WTC11 (cell line): Measurements from ENCODE around the gene NGDN. TPM values are rescaled to one million over a fixed set of nuclear protein-coding genes. Genes with fewer than 3 reads are reported as not detected.

Experiments
- ATAC-seq: fragments of 200-7000 bp; cut with Tn5 transposase; 2 replicates; pipeline ENCODE4 v1.10.0; 2021; ENCODE audit warnings: mild to moderate bottlenecking, moderate library complexity
- CTCF ChIA-PET: fragments of 300-600 bp; sonication (Branson Sonifier 250); formaldehyde crosslinking; loops from one replicate; lab custom pipeline; 2021; ENCODE audit warnings: antibody characterized with exemption; lab: Charles Lee
- POLR2A ChIA-PET: fragments of 350-600 bp; sonication (Branson Sonifier 250); formaldehyde crosslinking; loops from one replicate; lab custom pipeline; 2021; ENCODE audit warnings: antibody characterized with exemption; lab: Charles Lee
- DNase-seq: peaks from one replicate; pipeline ENCODE4 v3.0.0; 2021; ENCODE audit warnings: low spot score
- H3K27ac Mint-ChIP-seq: 2 replicates; pipeline ENCODE4 v1.8.0; 2021; ENCODE audit warnings: mixed read lengths
- H3K27me3 Mint-ChIP-seq: 2 replicates; pipeline ENCODE4 v1.8.0; 2021; ENCODE audit warnings: low read depth, mild to moderate bottlenecking, moderate library complexity, mixed read lengths
- H3K36me3 Mint-ChIP-seq: 2 replicates; pipeline ENCODE4 v1.8.0; 2021; ENCODE audit warnings: mixed read lengths
- H3K4me1 Mint-ChIP-seq: 2 replicates; pipeline ENCODE4 v1.8.0; 2022; ENCODE audit warnings: mixed read lengths
- H3K4me3 Mint-ChIP-seq: 2 replicates; pipeline ENCODE4 v1.8.0; 2021; ENCODE audit warnings: mild to moderate bottlenecking, moderate library complexity, mixed read lengths
- H3K9me3 Mint-ChIP-seq: 2 replicates; pipeline ENCODE4 v1.8.0; 2021; ENCODE audit warnings: mixed read lengths
- HMGA2 ChIP-seq: fragments of 250-450 bp; sonication (Bioruptor Pico); IDR thresholded peaks from 2 replicates; pipeline ENCODE4 v1.4.0; 2021; ENCODE audit warnings: mild to moderate bottlenecking, moderate library complexity
- IRF2 ChIP-seq: sonication (generic); formaldehyde crosslinking; IDR thresholded peaks from 2 replicates; pipeline ENCODE4 v1.8.0; 2022; ENCODE audit warnings: low read depth, missing genetic modification reagents, borderline replicate concordance
- JUN ChIP-seq: sonication (generic); formaldehyde crosslinking; IDR thresholded peaks from 2 replicates; pipeline ENCODE4 v1.8.0; 2023; ENCODE audit warnings: mild to moderate bottlenecking, missing genetic modification reagents
- NFE2L1 ChIP-seq: sonication (generic); formaldehyde crosslinking; IDR thresholded peaks from 2 replicates; pipeline ENCODE4 v1.8.1; 2023; ENCODE audit warnings: missing genetic modification reagents
- NFYB ChIP-seq: sonication (generic); formaldehyde crosslinking; conservative IDR thresholded peaks from 2 replicates; pipeline ENCODE4 v1.8.0; 2022; ENCODE audit warnings: low read depth, missing genetic modification reagents
- NR2C2 ChIP-seq: sonication (generic); formaldehyde crosslinking; IDR thresholded peaks from 2 replicates; pipeline ENCODE4 v1.8.0; 2022; ENCODE audit warnings: mild to moderate bottlenecking, missing genetic modification reagents
- OVOL2 ChIP-seq: fragments of 250-450 bp; sonication (Bioruptor Pico); IDR thresholded peaks from 2 replicates; pipeline ENCODE4 v1.9.0; 2021; ENCODE audit warnings: mild to moderate bottlenecking, borderline replicate concordance
- PRRX2 ChIP-seq: fragments of 250-450 bp; sonication (Bioruptor Pico); IDR thresholded peaks from 2 replicates; pipeline ENCODE4 v1.8.0; 2021; ENCODE audit warnings: mild to moderate bottlenecking
- RORB ChIP-seq: fragments of 250-450 bp; sonication (Bioruptor Pico); IDR thresholded peaks from 2 replicates; pipeline ENCODE4 v1.9.0; 2021; ENCODE audit warnings: mild to moderate bottlenecking
- SMAD4 ChIP-seq: sonication (generic); formaldehyde crosslinking; IDR thresholded peaks from 2 replicates; pipeline ENCODE4 v1.8.0; 2022; ENCODE audit warnings: mild to moderate bottlenecking, missing genetic modification reagents
- ZBTB21 ChIP-seq: sonication (generic); formaldehyde crosslinking; IDR thresholded peaks from 2 replicates; pipeline ENCODE4 v1.8.1; 2023; ENCODE audit warnings: mild to moderate bottlenecking, missing genetic modification reagents, borderline replicate concordance
- ZNF138 ChIP-seq: sonication (generic); formaldehyde crosslinking; conservative IDR thresholded peaks from 2 replicates; pipeline ENCODE4 v1.8.1; 2022; ENCODE audit warnings: mild to moderate bottlenecking, moderate library complexity, missing genetic modification reagents
- ZNF232 ChIP-seq: sonication (generic); formaldehyde crosslinking; IDR thresholded peaks from 2 replicates; pipeline ENCODE4 v1.8.0; 2022; ENCODE audit warnings: mild to moderate bottlenecking, missing genetic modification reagents
- ZNF263 ChIP-seq: sonication (generic); formaldehyde crosslinking; IDR thresholded peaks from 2 replicates; pipeline ENCODE4 v1.8.1; 2022; ENCODE audit warnings: low read depth, mild to moderate bottlenecking, moderate library complexity, missing genetic modification reagents
- ZNF317 ChIP-seq: sonication (generic); formaldehyde crosslinking; IDR thresholded peaks from 2 replicates; pipeline ENCODE4 v1.8.1; 2023; ENCODE audit warnings: low read depth, mild to moderate bottlenecking, moderate library complexity, missing genetic modification reagents, borderline replicate concordance
- ZNF532 ChIP-seq: fragments of 250-450 bp; sonication (Bioruptor Pico); IDR thresholded peaks from 2 replicates; pipeline ENCODE4 v1.9.0; 2021; ENCODE audit warnings: mild to moderate bottlenecking, borderline replicate concordance
- total RNA-seq: library from RNA; stranded (reverse); gene quantifications from 3 replicates; pipeline ENCODE4 v1.2.3, GENCODE V29; 2021
- TF ChIP-seq, protein P1 (sequence below): sonication (generic); formaldehyde crosslinking; IDR thresholded peaks from 2 replicates; pipeline ENCODE4 v1.8.0; 2022; ENCODE audit warnings: missing genetic modification reagents
- TF ChIP-seq, protein P2 (sequence below): sonication (generic); formaldehyde crosslinking; conservative IDR thresholded peaks from 2 replicates; pipeline ENCODE4 v1.8.1; 2022; ENCODE audit warnings: mild to moderate bottlenecking, missing genetic modification reagents
- TF ChIP-seq, protein P3 (sequence below): sonication (generic); formaldehyde crosslinking; IDR thresholded peaks from 2 replicates; pipeline ENCODE4 v1.8.1; 2023; ENCODE audit warnings: mild to moderate bottlenecking, missing genetic modification reagents, moderate library complexity
- TF ChIP-seq, protein P4 (sequence below): fragments of 200-600 bp; IDR thresholded peaks from 2 replicates; pipeline ENCODE4 v1.8.0; 2022; ENCODE audit warnings: antibody characterized with exemption
- TF ChIP-seq, protein P5 (sequence below): fragments of 250-450 bp; sonication (Bioruptor Pico); IDR thresholded peaks from 2 replicates; pipeline ENCODE4 v1.9.0; 2021; ENCODE audit warnings: mild to moderate bottlenecking
- TF ChIP-seq, protein P6 (sequence below): sonication (generic); formaldehyde crosslinking; IDR thresholded peaks from 2 replicates; pipeline ENCODE4 v1.8.0; 2022; ENCODE audit warnings: mild to moderate bottlenecking, missing genetic modification reagents

The NGDN gene
- total RNA-seq, 1 experiment from 2014 or later = 45.5 TPM

- H3K27ac Mint-ChIP-seq = no peak overlapping the region
- no peak for TF ChIP-seq NR2C2
- TF ChIP-seq, protein P1, sequence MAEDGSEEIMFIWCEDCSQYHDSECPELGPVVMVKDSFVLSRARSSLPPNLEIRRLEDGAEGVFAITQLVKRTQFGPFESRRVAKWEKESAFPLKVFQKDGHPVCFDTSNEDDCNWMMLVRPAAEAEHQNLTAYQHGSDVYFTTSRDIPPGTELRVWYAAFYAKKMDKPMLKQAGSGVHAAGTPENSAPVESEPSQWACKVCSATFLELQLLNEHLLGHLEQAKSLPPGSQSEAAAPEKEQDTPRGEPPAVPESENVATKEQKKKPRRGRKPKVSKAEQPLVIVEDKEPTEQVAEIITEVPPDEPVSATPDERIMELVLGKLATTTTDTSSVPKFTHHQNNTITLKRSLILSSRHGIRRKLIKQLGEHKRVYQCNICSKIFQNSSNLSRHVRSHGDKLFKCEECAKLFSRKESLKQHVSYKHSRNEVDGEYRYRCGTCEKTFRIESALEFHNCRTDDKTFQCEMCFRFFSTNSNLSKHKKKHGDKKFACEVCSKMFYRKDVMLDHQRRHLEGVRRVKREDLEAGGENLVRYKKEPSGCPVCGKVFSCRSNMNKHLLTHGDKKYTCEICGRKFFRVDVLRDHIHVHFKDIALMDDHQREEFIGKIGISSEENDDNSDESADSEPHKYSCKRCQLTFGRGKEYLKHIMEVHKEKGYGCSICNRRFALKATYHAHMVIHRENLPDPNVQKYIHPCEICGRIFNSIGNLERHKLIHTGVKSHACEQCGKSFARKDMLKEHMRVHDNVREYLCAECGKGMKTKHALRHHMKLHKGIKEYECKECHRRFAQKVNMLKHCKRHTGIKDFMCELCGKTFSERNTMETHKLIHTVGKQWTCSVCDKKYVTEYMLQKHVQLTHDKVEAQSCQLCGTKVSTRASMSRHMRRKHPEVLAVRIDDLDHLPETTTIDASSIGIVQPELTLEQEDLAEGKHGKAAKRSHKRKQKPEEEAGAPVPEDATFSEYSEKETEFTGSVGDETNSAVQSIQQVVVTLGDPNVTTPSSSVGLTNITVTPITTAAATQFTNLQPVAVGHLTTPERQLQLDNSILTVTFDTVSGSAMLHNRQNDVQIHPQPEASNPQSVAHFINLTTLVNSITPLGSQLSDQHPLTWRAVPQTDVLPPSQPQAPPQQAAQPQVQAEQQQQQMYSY (CRISPR knock-in tag) = no peak
- TF ChIP-seq ZNF138 = no peak
- no peak for TF ChIP-seq IRF2 (CRISPR knock-in tag)
- TF ChIP-seq RORB = no peak
- no peak for TF ChIP-seq PRRX2 (CRISPR knock-in tag)
- no peak for TF ChIP-seq HMGA2
- no peak for TF ChIP-seq ZBTB21 (CRISPR knock-in tag)
- TF ChIP-seq, protein P2, sequence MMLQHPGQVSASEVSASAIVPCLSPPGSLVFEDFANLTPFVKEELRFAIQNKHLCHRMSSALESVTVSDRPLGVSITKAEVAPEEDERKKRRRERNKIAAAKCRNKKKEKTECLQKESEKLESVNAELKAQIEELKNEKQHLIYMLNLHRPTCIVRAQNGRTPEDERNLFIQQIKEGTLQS = no peak
- TF ChIP-seq, protein P3, sequence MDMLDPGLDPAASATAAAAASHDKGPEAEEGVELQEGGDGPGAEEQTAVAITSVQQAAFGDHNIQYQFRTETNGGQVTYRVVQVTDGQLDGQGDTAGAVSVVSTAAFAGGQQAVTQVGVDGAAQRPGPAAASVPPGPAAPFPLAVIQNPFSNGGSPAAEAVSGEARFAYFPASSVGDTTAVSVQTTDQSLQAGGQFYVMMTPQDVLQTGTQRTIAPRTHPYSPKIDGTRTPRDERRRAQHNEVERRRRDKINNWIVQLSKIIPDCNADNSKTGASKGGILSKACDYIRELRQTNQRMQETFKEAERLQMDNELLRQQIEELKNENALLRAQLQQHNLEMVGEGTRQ = no peak
- no peak for TF ChIP-seq JUN (CRISPR knock-in tag)
- no peak for TF ChIP-seq OVOL2
- TF ChIP-seq, protein P4, sequence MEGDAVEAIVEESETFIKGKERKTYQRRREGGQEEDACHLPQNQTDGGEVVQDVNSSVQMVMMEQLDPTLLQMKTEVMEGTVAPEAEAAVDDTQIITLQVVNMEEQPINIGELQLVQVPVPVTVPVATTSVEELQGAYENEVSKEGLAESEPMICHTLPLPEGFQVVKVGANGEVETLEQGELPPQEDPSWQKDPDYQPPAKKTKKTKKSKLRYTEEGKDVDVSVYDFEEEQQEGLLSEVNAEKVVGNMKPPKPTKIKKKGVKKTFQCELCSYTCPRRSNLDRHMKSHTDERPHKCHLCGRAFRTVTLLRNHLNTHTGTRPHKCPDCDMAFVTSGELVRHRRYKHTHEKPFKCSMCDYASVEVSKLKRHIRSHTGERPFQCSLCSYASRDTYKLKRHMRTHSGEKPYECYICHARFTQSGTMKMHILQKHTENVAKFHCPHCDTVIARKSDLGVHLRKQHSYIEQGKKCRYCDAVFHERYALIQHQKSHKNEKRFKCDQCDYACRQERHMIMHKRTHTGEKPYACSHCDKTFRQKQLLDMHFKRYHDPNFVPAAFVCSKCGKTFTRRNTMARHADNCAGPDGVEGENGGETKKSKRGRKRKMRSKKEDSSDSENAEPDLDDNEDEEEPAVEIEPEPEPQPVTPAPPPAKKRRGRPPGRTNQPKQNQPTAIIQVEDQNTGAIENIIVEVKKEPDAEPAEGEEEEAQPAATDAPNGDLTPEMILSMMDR = no peak
- ATAC-seq = no peak; the same call in 1 of the 2 replicates
- no peak overlapping the region for H3K4me3 Mint-ChIP-seq
- peaks cover 26% of the 10 kb centered on the region for H3K36me3 Mint-ChIP-seq
- H3K9me3 Mint-ChIP-seq = no peaks in the 10 kb centered on the region
- H3K4me1 Mint-ChIP-seq = peaks cover 8% of the 10 kb centered on the region
- POLR2A ChIA-PET = no interaction called here
- H3K27me3 Mint-ChIP-seq = peaks cover 26% of the 10 kb centered on the region
- no peak for DNase-seq
- CTCF ChIA-PET = interaction anchor here (0.6 to 1.2 kb wide), 6 partner anchors 9 to 109 kb away, joined by 3 to 8 read pairs (median 3); no protein-coding TSS in a partner anchor
These were observed 452 bp downstream of the NGDN start for GRCh38 chr14:23469906-23470403.

GRCh38 chr14:23470947-23471346 is 1.4 kb downstream of the NGDN start:
- POLR2A ChIA-PET = no interaction called here
- peaks cover 8% of the 10 kb centered on the region for H3K4me1 Mint-ChIP-seq
- no peak overlapping the region for H3K4me3 Mint-ChIP-seq
- H3K36me3 Mint-ChIP-seq = peaks cover 36% of the 10 kb centered on the region
- H3K27ac Mint-ChIP-seq = no peak overlapping the region
- no peak for DNase-seq
- ATAC-seq = no peak
- H3K27me3 Mint-ChIP-seq = peaks cover 17% of the 10 kb centered on the region
- H3K9me3 Mint-ChIP-seq = no peaks in the 10 kb centered on the region
- CTCF ChIA-PET = no interaction called here
- TF ChIP-seq ZNF232 (no peak), ZNF263 (CRISPR knock-in tag) (no peak), ZNF138 (no peak), NFYB (CRISPR knock-in tag) (no peak), NFE2L1 (CRISPR knock-in tag) (no peak), SMAD4 (CRISPR knock-in tag) (no peak), ZNF532 (no peak), ZNF317 (no peak)
- TF ChIP-seq, protein P5, sequence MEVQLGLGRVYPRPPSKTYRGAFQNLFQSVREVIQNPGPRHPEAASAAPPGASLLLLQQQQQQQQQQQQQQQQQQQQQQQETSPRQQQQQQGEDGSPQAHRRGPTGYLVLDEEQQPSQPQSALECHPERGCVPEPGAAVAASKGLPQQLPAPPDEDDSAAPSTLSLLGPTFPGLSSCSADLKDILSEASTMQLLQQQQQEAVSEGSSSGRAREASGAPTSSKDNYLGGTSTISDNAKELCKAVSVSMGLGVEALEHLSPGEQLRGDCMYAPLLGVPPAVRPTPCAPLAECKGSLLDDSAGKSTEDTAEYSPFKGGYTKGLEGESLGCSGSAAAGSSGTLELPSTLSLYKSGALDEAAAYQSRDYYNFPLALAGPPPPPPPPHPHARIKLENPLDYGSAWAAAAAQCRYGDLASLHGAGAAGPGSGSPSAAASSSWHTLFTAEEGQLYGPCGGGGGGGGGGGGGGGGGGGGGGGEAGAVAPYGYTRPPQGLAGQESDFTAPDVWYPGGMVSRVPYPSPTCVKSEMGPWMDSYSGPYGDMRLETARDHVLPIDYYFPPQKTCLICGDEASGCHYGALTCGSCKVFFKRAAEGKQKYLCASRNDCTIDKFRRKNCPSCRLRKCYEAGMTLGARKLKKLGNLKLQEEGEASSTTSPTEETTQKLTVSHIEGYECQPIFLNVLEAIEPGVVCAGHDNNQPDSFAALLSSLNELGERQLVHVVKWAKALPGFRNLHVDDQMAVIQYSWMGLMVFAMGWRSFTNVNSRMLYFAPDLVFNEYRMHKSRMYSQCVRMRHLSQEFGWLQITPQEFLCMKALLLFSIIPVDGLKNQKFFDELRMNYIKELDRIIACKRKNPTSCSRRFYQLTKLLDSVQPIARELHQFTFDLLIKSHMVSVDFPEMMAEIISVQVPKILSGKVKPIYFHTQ (CRISPR knock-in tag) = no peak
- TF ChIP-seq, protein P6, sequence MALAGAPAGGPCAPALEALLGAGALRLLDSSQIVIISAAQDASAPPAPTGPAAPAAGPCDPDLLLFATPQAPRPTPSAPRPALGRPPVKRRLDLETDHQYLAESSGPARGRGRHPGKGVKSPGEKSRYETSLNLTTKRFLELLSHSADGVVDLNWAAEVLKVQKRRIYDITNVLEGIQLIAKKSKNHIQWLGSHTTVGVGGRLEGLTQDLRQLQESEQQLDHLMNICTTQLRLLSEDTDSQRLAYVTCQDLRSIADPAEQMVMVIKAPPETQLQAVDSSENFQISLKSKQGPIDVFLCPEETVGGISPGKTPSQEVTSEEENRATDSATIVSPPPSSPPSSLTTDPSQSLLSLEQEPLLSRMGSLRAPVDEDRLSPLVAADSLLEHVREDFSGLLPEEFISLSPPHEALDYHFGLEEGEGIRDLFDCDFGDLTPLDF (CRISPR knock-in tag) = no peak
